Measurements from ENCODE around the gene NUDT5.

The NUDT5 gene

DNA sequence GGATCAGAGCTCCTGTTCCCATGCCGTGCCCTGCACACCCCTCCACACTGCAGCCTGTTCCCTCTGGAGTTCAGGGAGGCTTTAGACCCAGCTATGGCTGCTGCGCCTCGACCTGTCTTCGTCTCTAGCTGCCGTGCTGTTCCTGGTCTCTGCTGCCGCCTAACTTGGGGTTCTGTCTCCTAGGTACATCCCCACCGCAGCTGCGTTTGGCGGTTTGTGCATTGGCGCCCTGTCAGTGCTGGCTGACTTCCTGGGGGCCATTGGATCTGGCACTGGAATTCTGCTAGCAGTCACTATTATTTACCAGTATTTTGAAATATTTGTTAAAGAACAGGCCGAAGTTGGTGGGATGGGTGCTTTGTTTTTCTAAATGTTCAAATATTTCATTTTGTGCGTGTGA, 31.6 kb downstream of the NUDT5 start:
- DNase-seq = no peak
- Mint-ChIP-seq H3K36me3 (ENCODE audit: low read depth) (peaks cover 91% of the 10 kb centered on the region), H3K27ac (no peak overlapping the region), H3K4me3 (no peak overlapping the region), H3K9me3 (no peaks in the 10 kb centered on the region), H3K27me3 (no peaks in the 10 kb centered on the region), H3K4me1 (ENCODE audit: low read depth) (peaks cover 5% of the 10 kb centered on the region)

GRCh38 chr10:12162927-12163326, 32.8 kb downstream of the NUDT5 start:
- no peak overlapping the region for H3K4me3 Mint-ChIP-seq
- H3K9me3 Mint-ChIP-seq = no peaks in the 10 kb centered on the region
- no peak for DNase-seq
- H3K27me3 Mint-ChIP-seq = no peaks in the 10 kb centered on the region
- peak overlapping the region; percentile 39 for H3K27ac Mint-ChIP-seq
- H3K4me1 Mint-ChIP-seq (ENCODE audit: low read depth) = peaks cover 5% of the 10 kb centered on the region
- H3K36me3 Mint-ChIP-seq (ENCODE audit: low read depth) = peaks cover 88% of the 10 kb centered on the region

GRCh38 chr10:12160664-12161063, 35.0 kb downstream of the NUDT5 start:
- Mint-ChIP-seq H3K36me3 (ENCODE audit: low read depth) (peaks cover 86% of the 10 kb centered on the region), H3K27ac (peak overlapping the region; percentile 81), H3K4me3 (no peak overlapping the region), H3K27me3 (no peaks in the 10 kb centered on the region), H3K4me1 (ENCODE audit: low read depth) (peaks cover 5% of the 10 kb centered on the region), H3K9me3 (no peaks in the 10 kb centered on the region)
- no peak for DNase-seq

- Mint-ChIP-seq H3K36me3 (ENCODE audit: low read depth) (peaks cover 86% of the 10 kb centered on the region), H3K27ac (no peak overlapping the region), H3K27me3 (no peaks in the 10 kb centered on the region)
Measured at GRCh38 chr10:12158111-12158510, 37.6 kb downstream of the NUDT5 start.

GRCh38 chr10:12156367-12157123, 39.1 kb downstream of the NUDT5 start:
- Mint-ChIP-seq H3K9me3 (no peaks in the 10 kb centered on the region), H3K4me3 (no peak overlapping the region), H3K36me3 (ENCODE audit: low read depth) (peaks cover 81% of the 10 kb centered on the region), H3K27me3 (no peaks in the 10 kb centered on the region), H3K4me1 (ENCODE audit: low read depth) (peaks cover 5% of the 10 kb centered on the region), H3K27ac (no peak overlapping the region)
- no peak for DNase-seq

More at GRCh38 chr10:12158111-12158510, 37.6 kb downstream of the NUDT5 start:
- Mint-ChIP-seq H3K9me3 (no peaks in the 10 kb centered on the region), H3K4me1 (ENCODE audit: low read depth) (peaks cover 5% of the 10 kb centered on the region), H3K4me3 (no peak overlapping the region)
- no peak for DNase-seq

GRCh38 chr10:12154516-12154915, 41.2 kb downstream of the NUDT5 start:
- Mint-ChIP-seq H3K4me3 (no peak overlapping the region), H3K27ac (peak overlapping the region; percentile 23), H3K36me3 (ENCODE audit: low read depth) (peaks cover 79% of the 10 kb centered on the region), H3K27me3 (no peaks in the 10 kb centered on the region), H3K4me1 (ENCODE audit: low read depth) (no peaks in the 10 kb centered on the region), H3K9me3 (no peaks in the 10 kb centered on the region)
- DNase-seq = no peak

DNA sequence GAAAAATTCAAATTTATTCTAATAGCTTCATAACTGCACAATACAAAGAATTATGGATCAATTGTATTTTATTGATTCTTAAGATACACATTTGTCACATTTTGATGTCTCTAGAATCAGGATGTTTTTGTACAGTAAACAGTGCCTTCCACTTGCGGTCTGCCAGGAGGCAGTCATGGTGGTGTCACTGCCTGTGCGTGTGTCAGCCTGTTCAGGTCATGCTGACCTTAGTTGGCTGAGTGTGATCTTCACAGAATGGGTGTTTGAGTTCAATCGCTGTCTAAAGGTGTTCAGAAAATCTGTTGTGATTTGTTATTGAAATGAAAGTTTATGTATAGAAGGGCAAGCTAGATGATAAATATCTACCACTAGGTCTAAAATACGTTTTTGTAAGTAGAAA, 45.5 kb downstream of the NUDT5 start:
- peaks cover 71% of the 10 kb centered on the region for H3K36me3 Mint-ChIP-seq (ENCODE audit: low read depth)
- no peak overlapping the region for H3K27ac Mint-ChIP-seq
- H3K27me3 Mint-ChIP-seq = no peaks in the 10 kb centered on the region
- no peaks in the 10 kb centered on the region for H3K9me3 Mint-ChIP-seq
- H3K4me1 Mint-ChIP-seq (ENCODE audit: low read depth) = no peaks in the 10 kb centered on the region
- no peak for DNase-seq
- H3K4me3 Mint-ChIP-seq = no peak overlapping the region

DNA sequence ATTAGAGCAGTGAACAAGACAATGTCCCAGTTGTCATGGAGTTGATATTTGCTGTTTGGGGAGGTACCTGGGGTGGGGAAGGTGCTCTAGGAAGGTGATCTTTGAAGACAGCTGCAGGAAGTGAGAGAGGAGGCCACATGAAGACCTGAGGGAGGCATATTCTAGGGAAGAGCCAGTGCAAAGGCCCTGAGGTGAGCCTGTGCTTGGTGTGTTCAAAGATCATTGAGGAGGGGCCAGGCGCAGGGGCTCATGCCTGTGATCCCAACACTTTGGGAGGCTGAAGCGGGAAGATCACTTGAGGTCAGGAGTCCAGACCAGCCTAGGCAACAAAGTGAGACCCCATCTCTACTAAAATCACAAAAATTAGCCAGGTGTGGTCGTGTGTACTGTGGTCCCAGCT, 51.2 kb downstream of the NUDT5 start:
- peaks cover 79% of the 10 kb centered on the region for H3K36me3 Mint-ChIP-seq (ENCODE audit: low read depth)

DNA sequence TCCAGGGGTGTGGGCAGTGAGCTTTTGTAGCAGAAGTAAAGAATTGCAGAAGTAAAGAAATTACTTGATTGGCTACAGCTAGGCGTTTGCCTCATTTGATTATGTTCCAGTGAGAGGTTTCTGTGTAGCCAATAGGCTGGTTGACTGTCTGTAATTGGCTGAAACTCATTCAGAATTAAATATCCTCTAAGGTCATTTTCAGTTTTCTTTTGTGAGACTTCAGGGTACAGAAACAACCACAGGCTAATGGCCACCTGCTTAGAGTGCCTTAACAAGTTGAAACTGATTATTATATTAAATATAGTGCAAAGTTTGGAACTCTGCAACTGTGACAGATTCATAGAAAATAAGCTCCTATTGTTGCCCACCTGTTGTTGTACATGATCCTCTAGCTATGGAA, 55.7 kb downstream of the NUDT5 start:
- Mint-ChIP-seq H3K4me3 (no peak overlapping the region), H3K27me3 (no peaks in the 10 kb centered on the region), H3K4me1 (ENCODE audit: low read depth) (no peaks in the 10 kb centered on the region), H3K9me3 (no peaks in the 10 kb centered on the region), H3K36me3 (ENCODE audit: low read depth) (peaks cover 84% of the 10 kb centered on the region), H3K27ac (no peak overlapping the region)
- no peak for DNase-seq

More for the DNA sequence above, 51.2 kb downstream of the NUDT5 start:
- H3K4me3 Mint-ChIP-seq = no peak overlapping the region
- no peaks in the 10 kb centered on the region for H3K4me1 Mint-ChIP-seq (ENCODE audit: low read depth)
- H3K27me3 Mint-ChIP-seq = no peaks in the 10 kb centered on the region
- no peaks in the 10 kb centered on the region for H3K9me3 Mint-ChIP-seq
- no peak for DNase-seq
- H3K27ac Mint-ChIP-seq = no peak overlapping the region

GRCh38 chr10:12135631-12136030, 60.1 kb downstream of the NUDT5 start:
- Mint-ChIP-seq H3K27ac (no peak overlapping the region), H3K36me3 (ENCODE audit: low read depth) (peaks cover 65% of the 10 kb centered on the region), H3K9me3 (no peaks in the 10 kb centered on the region), H3K27me3 (no peaks in the 10 kb centered on the region), H3K4me3 (no peak overlapping the region), H3K4me1 (ENCODE audit: low read depth) (peaks cover 13% of the 10 kb centered on the region)
- no peak for DNase-seq

DNA sequence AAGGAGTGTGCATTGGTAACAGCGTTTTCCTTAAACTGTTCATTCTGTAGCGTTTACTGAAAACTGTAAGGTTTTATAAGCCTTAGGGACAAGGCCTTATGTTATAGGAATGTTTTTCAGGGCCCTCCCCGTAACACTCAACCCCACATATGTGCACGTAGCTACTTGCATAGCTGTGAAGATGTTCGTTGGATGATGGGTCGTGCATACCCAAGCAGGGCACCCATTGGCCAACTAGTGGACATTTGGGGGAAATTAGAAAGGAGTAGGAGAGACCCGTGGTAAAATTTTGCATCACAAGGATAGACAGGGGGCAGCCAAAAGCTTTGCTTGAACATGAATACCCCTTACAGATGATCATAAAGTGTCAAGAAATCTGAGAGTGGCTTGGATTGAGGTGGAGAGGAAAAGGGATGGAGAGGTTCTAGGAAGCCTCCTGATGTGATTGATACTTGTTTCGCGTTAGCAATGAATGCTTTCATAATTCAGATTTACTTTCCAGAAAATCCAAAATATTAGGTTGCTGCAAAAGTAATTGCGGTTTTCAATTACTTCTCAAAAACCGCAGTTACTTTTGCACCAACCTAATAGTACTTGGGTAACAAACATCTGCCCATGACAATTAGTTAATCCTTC, 65.3 kb downstream of the NUDT5 start:
- Mint-ChIP-seq H3K36me3 (ENCODE audit: low read depth) (peaks cover 35% of the 10 kb centered on the region), H3K27ac (peak overlapping the region; percentile 90), H3K4me3 (peak overlapping the region; percentile 87), H3K9me3 (no peaks in the 10 kb centered on the region), H3K27me3 (no peaks in the 10 kb centered on the region), H3K4me1 (ENCODE audit: low read depth) (peaks cover 37% of the 10 kb centered on the region)
- DNase-seq = peak; percentile 44

- Mint-ChIP-seq H3K27ac (peak within 1 kb of the TSS; percentile 90), H3K36me3 (ENCODE audit: low read depth) (peaks cover 33% of the 10 kb centered on the region), H3K4me1 (ENCODE audit: low read depth) (peaks cover 37% of the 10 kb centered on the region), H3K4me3 (peak within 1 kb of the TSS; percentile 87), H3K9me3 (no peaks in the 10 kb centered on the region), H3K27me3 (no peaks in the 10 kb centered on the region)
- peak; percentile 99 for DNase-seq
Measured at GRCh38 chr10:12129222-12130111, 66.2 kb downstream of the NUDT5 start, which contains the start of gene SEC61A2. Gene SEC61A2, plus strand, starts transcription at chr10:12129677. Its CDS starts 111 bp downstream, at chr10:12129788.

DNA sequence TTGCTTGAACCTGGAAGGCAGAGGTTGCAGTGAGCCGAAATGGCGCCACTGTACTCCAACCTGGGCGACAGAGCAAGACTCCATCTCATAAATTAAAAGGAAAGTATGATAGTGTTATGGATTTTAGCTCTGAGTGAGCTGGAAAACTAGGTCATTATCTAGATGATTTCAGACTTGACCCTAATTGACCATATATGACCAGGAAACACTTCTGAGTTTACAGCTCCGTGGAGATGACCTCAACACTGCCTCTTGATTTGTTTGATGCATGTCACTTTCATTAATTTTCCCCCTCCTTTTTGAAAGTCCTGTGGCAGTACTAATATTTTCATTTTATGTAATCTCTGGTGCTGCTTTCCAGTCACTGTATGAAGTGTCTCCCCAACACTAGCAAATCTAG, 74.0 kb downstream of the NUDT5 start:
- DNase-seq = no peak
- Mint-ChIP-seq H3K4me1 (ENCODE audit: low read depth) (peaks cover 36% of the 10 kb centered on the region), H3K4me3 (peak overlapping the region; percentile 69), H3K27ac (peak overlapping the region; percentile 98), H3K27me3 (no peaks in the 10 kb centered on the region), H3K36me3 (ENCODE audit: low read depth) (peaks cover 62% of the 10 kb centered on the region), H3K9me3 (no peaks in the 10 kb centered on the region)
